Jurkat, Clone E6-1 (cell line): Measurements from ENCODE around the gene CHRNG.
"Not testable (repeated sequence)": the region's sequence is repeated elsewhere in the genome, so short reads cannot be mapped to it uniquely, and the experiment has no call there.

ENCODE experiments used
- DNase-seq: peaks from one replicate; pipeline ENCODE4 v3.0.0-alpha.2; 2011; ENCODE audit warnings: low read depth, low spot score
- H3K4me3 ChIP-seq: 2 replicates; pipeline ENCODE4 v1.5.1; 2011; ENCODE audit warnings: mild to moderate bottlenecking, low read length, control low read depth, moderate library complexity

The CHRNG gene

DNA sequence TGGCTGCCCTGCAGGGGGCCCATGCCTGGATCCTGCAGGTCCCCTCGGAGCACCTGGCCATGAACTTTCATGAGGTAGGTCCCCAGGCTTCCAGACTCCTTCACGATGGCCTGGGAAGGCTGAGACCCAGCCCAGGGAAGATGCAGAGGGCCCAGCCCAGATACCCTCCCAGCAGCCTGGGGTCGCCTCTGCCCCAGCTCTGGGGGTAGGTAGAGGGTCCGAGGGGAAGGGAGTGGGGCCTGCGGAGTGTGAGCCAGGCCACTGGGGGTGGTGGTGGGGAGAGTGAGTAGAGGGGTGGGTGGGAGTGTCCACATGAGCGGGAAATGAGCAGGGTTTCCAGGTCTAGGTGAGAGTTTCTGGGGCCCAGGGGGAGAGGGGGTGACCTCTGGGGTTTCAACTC lies 14.7 kb upstream of the CHRNG start:
- no peak overlapping the region for H3K4me3 ChIP-seq
- no peak for DNase-seq

DNA sequence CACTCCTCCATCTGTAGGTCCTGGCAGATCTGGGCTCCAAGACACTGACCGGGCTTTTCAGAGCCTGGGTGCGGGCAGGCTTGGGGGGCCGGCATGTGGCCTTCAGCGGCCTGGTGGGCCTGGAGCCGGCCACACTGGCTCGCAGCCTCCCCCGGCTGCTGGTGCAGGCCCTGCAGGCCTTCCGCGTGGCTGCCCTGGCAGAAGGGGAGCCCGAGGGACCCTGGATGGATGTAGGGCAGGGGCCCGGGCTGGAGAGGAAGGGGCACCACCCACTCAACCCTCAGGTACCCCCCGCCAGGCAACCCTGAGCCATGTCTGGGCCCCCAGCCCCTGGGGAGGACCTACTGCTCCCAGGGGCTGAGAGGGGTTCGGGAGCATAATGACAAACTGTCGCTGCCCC lies 14.3 kb upstream of the CHRNG start:
- no peak for DNase-seq
- H3K4me3 ChIP-seq = no peak overlapping the region

DNA sequence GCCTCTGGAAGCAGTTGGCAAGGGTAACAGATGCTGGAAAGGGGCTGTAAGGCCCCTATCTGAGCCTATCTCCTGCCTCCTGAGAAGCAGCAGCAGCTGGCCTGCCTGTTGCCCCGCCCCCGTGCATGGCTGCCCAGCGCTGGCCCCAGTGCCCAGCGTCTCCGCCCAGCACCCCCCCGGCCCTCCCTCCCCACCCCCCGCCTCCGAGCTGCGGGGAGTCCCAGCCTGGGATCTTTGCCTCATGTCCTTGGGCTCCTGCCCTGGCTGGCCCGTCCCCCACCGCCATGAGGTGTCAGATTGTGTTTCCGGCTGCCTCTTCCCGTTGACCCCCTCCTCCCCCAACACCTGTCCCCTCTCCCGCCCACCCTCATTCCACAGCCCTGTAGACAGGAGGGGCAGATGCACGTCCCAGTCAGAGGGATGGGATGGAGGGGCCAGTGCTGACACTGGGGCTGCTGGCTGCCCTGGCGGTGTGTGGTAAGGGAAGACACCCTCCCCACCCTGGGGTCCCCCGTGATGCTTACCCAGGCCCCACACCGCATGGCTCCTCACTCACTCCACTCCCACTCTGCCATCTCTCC lies 13.6 kb upstream of the CHRNG start, which contains the start of gene CHRND:
CHRND (plus strand) TSS at position 370 of the 581 bp plus-strand sequence; CDS start at position 426, 56 bp downstream.
- no peak for DNase-seq

DNA sequence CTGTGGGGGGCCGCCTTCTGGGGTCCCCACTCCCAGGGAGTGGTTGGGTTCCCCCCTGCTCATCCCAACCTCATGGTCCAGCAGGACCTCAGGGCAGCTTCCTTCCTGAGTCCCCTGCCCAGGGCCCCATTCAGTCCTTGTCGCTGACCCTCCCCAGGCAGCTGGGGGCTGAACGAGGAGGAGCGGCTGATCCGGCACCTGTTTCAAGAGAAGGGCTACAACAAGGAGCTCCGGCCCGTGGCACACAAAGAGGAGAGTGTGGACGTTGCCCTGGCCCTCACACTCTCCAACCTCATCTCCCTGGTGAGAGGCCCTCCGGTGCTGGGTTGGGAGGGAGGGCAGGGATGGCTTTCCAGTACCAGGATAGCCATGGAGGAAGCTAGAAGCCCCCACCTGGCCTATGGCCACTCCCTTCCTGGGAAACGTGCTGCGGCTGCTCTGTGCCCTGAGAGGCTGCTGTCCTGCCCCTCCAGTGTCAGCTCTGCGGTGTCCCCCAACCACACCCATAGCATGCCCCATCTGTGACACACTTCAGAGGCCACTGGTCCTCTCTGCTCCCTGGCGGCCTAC lies 13.0 kb upstream of the CHRNG start:
- no peak overlapping the region for H3K4me3 ChIP-seq
- no peak for DNase-seq

More for the DNA sequence above, 13.6 kb upstream of the CHRNG start, which contains the start of gene CHRND:
- H3K4me3 ChIP-seq = no peak within 1 kb of the TSS

DNA sequence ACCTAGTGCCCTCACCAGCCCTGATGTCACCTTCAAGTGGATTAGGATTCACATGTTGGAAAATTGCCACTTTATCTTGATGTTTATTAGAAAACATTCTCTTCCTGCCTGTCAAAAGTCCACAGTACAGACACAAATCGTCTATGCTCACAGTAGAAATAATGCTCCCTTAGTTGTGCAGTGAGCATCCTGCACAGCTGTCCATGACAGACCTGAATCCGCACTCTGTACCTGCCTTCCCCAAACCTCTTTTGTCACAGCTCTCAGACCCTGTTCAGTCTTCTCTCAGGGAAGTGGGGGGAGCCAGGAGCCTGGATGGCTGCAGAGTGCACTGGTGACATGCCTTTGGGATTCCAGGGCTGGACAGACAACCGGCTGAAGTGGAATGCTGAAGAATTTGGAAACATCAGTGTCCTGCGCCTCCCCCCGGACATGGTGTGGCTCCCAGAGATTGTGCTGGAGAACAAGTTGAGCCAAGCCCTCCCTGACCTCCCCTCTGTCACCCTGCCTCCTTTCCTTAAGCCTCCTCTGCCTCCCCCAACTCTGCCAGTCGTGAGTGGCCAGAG lies 11.5 kb upstream of the CHRNG start:
- no peak for DNase-seq

DNA sequence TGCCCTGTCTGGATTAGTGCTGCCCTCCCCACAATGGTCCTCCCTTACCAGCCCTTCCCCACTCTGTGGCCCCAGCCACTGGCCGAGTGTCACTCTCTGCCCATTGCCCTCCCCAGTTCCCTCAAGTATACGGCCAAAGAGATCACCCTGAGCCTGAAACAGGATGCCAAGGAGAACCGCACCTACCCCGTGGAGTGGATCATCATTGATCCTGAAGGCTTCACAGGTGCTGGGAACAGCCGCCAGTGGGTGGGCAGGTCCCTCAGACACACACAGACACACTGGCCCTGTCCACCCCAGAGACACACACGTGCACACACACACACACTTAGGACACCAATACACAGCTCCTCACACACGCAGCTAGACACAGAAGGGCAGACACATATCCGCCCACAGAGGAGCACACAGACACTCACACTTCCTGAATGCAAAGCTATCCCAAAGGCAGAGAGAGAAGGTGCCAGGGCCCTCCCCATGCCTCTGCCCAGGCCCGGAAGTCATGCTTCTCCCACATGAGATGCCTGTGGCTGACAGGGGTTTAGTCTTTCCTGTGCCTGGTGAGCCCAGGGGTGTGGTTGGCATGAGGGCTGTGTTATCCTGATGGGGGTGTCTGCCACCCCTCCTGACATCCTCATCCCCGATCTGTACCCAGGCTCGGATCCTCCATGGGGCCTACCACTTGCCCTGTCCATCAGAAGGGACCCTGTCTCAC lies 10.6 kb upstream of the CHRNG start:
- peak; percentile 77 for DNase-seq

More for the DNA sequence above, 11.5 kb upstream of the CHRNG start:
- H3K4me3 ChIP-seq = no peak overlapping the region

DNA sequence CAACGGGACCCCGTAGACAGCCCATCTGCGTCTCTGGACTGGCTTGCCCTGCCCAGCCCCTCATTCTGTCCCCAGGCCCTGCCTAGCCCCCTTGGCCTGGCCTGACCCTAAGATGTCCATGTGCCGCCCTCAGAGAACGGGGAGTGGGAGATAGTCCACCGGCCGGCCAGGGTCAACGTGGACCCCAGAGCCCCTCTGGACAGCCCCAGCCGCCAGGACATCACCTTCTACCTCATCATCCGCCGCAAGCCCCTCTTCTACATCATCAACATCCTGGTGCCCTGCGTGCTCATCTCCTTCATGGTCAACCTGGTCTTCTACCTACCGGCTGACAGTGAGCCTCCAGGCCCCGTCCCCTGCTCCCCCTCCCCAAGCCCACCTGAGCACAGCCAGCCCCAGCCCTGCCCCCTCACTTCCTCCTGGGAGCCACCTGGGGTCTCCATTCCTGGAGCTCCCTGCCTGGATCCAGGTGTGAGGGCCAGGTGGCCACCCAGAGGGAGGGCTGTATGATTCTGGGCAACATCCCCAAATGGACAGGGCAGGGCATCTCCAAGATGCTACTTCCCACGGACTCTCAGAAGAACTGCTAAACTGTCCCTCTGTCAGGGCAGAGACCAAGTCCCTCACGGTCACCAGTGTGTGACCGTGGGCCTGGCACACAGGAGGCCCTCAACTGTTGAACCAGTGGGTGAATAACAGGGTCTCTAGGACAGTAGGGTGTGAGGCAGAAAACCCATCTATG lies 9.5 kb upstream of the CHRNG start:
- DNase-seq = no peak

More for the DNA sequence above, 10.6 kb upstream of the CHRNG start:
- H3K4me3 ChIP-seq = no peak overlapping the region

DNA sequence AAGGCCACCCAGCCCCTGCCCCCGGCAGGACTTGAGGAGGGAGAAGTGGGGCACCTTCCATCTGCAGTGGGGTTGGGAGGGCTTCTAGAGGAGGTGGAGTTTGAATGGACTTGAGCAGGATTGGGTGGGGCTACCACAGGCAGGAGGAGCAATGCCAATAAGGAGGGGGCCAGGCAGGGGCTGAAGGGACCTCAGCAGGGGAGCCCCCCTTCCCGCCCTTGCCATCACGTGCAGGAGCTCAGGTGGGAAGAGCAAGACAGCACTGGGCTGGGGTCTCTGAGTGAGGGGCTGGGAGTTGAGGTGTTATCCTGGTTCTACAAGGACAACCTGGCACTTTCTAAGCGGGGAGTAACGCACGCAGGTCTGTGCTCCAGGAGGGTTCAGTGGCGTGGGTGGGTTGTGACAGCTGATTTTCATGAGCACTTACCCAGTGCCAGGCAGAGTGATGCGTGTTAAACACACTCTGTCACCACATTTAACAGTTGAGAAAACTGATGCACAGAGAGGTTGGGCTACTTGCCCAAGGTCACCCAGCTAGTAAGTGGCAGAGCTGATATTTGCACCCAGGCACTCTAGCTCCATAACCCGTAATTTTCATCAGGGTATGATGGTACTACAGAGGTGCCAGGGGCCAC lies 8.7 kb upstream of the CHRNG start:
- no peak for DNase-seq
- H3K4me3 ChIP-seq = no peak overlapping the region

More for the DNA sequence above, 9.5 kb upstream of the CHRNG start:
- H3K4me3 ChIP-seq = no peak overlapping the region

DNA sequence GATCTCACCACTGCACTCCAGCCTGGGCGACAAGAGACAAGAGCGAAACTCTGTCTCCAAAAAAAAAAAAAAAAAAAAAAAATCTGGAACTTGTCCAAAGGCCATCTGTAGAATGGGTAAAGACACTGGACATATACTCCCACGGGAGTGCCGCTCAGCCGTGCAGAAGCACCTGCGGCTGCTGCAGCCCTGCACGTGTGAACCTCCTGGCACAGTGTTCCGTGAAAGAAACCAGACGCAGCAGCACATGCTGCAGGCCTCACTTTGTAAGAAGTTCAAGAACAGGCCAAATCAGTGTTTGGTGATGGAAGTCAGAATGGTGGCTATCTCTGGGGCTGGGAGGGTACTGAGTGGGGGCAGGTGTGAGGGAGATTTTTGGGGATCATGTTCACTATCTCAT lies 7.1 kb upstream of the CHRNG start:
- DNase-seq = no peak

DNA sequence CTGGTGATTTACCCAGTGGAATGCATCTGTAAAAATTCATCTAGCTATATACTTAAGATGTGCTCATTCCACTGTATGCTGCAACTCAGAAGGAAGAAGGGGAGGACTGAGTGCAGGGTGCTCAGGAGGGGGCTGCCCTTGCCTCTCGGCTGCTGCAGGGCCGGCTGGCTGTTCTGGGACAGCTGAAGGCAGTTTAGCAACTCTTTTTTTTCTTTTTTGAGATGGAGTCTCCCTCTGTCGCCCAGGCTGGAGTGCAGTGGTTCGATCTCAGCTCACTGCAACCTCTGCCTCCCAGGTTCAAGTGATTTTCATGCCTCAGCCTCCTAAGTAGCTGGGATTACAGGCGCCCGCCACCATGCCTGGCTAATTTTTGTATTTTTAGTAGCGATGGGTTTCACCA lies 6.7 kb upstream of the CHRNG start:
- H3K4me3 ChIP-seq, DNase-seq: not testable (repeated sequence)

More for the DNA sequence above, 7.1 kb upstream of the CHRNG start:
- no peak overlapping the region for H3K4me3 ChIP-seq

DNA sequence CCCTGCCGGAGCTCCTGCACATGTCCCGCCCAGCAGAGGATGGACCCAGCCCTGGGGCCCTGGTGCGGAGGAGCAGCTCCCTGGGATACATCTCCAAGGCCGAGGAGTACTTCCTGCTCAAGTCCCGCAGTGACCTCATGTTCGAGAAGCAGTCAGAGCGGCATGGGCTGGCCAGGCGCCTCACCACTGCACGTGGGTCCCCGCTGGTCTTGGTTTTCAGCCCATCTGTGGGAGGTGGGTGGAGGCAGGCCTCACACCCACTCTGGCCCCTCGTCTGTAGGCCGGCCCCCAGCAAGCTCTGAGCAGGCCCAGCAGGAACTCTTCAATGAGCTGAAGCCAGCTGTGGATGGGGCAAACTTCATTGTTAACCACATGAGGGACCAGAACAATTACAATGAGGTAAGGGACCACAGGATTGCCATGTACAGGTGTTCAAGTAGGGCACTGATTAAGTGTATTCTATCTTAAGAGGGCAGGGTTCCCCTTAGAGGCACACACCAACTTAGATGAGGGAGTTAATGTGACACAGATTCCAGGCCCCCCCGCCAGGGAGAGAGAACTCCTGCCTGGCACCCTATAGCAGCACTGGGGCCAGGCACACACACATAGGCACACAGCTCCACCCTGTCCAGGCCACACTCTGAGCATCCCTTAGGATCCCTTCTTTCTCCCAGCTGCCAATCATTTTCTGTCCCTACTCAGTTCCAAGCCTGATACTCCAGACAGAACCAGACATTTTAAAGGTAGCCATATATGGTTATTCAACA lies 5.4 kb upstream of the CHRNG start:
- peak; percentile 20 for DNase-seq
- H3K4me3 ChIP-seq = no peak overlapping the region

DNA sequence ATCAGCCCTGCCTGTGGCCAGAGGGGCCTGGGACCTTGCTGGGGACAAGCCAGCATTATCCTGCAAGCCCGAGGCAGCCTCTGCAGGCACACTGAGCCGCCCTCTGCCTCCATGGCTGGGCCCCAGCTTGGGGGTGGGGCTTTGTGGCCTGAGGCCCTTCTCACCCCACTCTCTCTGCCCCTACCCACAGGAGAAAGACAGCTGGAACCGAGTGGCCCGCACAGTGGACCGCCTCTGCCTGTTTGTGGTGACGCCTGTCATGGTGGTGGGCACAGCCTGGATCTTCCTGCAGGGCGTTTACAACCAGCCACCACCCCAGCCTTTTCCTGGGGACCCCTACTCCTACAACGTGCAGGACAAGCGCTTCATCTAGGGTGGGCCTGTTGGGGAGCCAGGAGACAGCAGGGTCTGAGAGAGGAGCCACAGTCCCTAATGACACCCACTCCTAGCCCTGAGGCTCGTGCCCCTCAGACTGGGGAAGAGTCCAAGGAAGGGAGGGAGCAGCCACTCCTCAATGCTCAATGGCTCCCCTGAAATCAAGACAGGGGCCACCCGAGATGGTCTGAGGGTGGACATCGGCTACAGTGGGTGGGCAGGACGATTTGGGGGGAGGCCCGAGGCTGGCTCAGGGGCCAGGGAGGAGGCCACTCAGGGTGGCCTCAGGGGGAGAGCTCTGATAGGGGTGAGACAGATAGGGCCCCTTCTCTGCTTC lies 4.4 kb upstream of the CHRNG start:
- H3K4me3 ChIP-seq = no peak overlapping the region
- DNase-seq = no peak

DNA sequence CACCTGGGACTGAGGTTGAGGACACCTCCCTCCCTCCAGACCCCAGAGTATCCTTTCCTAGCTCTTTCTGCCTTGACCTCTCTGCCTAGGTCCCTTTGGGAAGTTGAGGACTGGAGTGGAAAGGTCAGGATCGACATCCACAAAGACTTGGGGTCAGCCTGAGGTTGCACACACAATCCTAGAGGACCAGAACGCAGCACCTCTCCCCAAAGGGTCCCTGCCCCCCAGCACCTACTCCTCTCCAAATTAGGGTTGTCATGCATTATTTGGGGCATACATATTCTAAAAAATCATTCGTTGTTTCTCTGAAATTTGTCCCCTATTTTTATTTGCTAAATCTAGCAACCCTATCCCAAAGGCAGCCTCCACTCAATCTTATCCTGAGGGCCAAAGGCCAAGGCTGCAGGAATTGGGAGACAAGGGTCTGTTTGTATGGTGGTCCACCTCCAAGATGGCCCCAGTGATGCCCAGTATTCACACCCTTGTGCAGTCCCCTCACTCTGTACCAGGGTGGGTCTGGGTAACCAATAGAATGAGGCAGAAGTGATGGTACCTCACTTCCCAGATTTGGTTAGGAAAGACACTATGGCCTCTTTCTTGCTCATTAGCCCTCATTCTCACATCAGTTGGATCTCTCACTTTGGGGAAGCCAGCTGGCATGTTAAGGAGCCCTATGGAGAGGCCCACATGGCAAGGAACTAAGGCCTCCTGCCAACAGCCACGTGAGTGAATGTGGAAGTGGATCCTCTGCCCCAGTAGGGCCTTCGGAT lies 3.5 kb upstream of the CHRNG start:
- H3K4me3 ChIP-seq = no peak overlapping the region
- no peak for DNase-seq

DNA sequence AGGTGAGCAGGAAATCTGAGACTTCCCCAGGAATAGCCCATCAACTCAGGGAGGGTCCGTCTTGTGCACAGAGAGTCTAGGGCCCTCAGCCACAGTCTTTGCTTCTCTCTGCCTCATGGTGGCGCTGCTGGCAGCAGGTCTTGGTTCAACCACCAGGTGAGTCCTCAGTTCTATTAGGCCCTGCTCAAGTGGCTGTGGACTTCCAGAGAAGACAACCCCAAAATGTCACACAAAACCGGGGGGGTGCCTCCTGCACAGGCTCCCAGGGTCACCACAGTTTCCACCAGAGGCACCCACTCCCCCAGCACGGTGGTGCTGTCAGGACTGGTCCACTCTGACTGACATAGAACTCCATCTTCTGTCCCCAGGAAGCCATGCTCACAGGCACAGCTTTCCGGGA lies 2.4 kb upstream of the CHRNG start:
- no peak overlapping the region for H3K4me3 ChIP-seq
- DNase-seq = no peak

DNA sequence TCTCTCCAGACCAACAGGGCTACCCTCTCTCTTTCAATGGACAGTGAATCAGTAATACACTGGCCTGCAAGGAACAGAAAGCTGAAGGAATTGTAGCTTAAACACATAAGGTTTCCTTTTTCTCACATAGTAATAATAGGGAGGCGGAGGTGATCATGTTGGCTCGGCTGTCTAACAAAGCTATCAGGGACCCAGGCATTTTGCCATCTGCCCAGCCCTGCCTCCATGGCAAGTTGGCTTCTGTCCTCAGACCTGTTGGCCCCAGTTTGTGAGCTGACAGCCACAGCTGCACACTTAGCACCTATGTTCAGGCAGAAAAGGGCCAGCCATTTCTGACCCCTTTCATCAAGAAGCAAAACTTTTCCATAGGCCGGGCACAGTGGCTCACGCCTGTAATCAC lies 2.0 kb upstream of the CHRNG start:
- DNase-seq = no peak
- H3K4me3 ChIP-seq = no peak overlapping the region

DNA sequence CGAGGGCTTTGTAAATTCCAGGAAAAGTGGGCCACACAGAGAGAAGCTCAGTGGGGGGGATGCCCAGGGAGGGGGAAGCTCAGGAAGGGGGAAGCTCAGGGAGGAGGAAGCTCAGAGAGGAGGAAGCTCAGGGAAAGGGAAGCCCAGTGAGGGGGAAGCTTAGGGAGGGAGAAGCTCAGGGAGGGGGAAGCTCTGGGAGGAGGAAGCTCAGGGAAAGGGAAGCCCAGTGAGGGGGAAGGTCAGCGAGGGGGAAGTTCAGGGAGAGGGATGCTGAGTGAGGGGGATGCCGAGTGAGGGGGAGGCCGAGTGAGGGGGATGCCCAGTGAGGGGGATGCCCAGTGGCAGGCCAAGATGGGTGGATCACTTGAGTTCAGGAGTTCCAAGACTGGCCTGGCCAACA lies 821 bp upstream of the CHRNG start:
- no peak overlapping the region for H3K4me3 ChIP-seq
- no peak for DNase-seq

DNA sequence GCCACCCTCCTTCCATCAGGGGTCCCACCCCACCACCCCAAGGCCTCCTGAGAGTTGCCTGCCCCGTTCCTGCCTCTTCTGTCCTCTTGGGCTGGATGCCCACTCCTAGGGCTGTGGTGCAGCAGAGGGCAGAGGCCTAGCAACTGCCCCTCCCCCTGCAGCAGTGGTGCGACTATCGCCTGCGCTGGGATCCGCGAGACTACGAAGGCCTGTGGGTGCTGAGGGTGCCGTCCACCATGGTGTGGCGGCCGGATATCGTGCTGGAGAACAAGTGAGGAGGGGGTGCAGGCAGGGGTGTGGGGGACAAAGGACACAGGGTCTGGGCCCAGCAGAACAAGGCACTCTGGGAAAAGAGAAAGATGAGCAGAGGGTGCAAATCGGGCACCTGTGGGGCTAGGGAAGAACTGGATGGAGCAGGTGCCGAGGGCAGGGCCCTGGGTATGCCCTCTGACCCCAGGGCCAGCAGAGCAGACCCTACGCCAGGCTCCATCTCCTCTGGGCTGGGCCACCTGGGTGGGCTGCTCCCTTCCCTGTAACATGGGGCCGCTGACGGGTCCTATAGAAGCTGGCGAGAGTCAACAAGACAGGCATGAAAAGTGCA lies 1.0 kb downstream of the CHRNG start:
- no peak overlapping the region for H3K4me3 ChIP-seq
- DNase-seq = no peak
